GM19438 (cell line): ENCODE results near the gene HLA-DOA.

Experiments used
- ATAC-seq: cut with Tn5 transposase; IDR thresholded peaks from one replicate; pipeline ENCODE4 v1.9.1; 2021; ENCODE audit warnings: low read depth; ENCODE audit not compliant: unreplicated experiment

The HLA-DOA gene

DNA sequence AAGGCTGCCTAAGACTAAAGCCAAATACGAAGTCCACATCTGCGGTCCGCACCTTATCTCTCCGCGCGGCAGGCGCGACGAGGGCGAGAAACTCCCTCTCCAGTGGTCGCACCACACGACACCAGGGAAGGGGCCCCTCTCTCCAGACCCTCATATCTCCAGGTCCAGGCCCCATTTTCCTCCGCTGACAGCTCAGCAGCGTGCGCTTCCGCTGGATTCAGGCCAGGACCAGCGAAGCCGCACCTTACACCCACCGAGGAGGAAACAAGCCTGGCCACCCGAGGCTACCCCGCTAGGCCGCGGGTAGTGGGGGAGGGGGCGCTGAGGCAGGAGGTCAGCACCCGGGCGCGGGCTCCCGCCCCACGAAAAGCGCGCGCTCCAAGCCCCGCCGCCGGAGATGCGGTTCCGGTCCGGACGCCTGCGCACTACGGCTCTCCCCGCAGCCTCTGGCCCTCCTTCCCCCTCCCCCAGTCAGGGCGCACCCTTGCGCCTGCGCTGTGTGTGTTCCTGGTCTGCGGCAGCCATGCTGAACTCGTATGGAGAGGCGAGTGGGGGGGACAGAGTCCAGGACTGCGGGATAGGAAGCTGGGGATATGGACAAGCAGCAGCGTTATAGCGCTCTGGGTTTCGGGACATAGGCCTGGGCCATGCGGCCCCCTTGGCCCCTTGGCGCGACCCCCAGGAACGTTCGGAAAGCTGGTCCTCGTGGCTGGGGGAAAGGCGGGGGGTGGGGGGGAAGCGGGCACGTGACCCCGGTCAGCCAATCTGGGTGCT is 41.1 kb downstream of the HLA-DOA start, which contains the start of gene BRD2:
Gene BRD2 (plus strand): TSS at position 502 of the 774 bp plus-strand sequence. CDS start 4,305 bp downstream, outside the sequence.
- peak; percentile 25 for ATAC-seq

DNA sequence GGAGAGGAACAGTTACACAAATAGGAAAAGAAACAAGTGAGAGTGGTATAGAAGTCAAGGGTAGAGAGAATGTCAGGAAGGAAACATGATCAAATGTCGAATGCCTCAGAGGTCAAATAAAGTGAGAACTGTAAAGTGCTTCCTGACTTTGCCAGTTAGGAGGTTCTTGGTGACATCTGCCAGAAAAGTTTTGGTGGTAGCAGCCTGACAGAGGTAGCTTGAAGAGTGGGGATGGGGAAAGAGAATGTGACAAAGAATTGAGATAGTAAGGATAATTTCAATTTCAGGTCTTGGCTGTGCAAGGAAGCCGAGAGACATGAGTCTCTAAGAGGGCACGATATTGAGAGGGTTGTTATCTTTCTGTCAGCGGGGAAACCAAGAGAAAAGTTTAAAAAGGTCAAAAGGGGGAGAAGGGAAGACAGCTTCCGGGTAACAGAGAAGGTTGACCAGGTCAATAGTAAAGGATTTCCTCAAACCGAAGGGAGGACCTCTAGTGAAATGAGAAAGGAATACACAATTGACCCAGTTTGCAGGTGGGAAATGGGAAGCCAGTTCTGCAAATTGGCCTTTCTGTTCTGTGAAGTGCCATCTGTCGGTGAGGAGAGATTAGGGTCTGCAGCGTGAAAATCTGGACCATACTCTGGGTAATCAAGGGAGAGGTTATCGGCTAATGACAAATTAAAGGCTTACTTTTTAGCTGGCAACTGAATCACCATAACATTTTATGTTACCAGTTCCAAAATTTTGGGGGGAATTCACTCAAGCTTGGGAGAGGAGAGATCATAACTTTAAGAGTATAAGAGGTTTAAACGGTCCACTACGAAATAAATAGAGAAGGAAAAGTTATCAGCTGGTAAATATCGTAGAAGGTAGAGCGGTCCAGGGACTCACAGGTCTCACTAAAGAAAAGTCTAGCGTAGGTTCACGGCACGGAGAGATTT is 42.0 kb downstream of the HLA-DOA start:
- ATAC-seq: no peak

DNA sequence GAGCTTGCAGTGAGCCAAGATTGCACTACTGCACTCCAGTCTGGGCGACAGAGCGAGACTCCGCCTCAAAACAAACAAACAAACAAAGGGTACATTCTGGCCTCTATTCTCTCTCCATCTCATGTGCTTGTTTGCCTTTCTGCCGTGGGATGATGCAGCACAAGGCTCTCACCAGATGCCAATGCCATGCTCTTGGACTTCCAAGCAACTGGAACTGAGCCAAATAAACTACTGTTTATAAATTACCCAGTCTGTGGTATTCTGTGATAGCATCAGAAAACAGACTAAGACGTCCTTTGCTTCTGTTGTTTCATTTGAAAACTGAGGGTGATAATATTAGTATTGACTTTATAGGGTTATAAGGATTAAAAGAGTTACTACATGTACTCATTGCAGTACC is 44.6 kb downstream of the HLA-DOA start:
- no peak for ATAC-seq

GRCh38 chr6:32963866-32964265 is 45.5 kb downstream of the HLA-DOA start:
- no peak for ATAC-seq

DNA sequence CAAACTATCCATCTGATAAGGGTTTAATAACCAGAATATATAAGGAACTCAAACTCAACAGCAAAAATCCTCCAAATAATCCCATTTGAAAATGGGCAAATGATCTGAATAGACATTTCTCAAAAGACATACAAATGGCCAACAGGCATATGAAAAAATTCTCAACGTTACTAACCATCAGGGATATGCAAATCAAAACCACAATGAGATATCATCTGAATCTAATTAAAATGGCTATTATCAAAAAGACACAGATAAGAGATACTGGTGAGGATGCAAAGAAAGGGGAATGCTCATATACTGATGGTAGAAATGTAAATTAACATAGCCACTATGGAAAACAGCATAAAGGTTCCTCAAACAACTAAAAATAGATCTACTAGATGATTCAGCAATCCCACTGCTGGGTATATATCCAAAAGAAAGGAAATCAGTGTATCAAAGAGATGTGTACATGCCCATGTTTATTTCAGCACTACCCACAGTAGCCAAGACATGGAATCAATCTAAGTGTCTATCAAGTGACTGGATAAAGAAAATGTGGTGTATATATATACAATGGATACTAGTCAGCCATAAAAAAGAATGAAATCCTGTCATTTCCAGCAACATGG is 47.1 kb downstream of the HLA-DOA start:
- no peak for ATAC-seq

DNA sequence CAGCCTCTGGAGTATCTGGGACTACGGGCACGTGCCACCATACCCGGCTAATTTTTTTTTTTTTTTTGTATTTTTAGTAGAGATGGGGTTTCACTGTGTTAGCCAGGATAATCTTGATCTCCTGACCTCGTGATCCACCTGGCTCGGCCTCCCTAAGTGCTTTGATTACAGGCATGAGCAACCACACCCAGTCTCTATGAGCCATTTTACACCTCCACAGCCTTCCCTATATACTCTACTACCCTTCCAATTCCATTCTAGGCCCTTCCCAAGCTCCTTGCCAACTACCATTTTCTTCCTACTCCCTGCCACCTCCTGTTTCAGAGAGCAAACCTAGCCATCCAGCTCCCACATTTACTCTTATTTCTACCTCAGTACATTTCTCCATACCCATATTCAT is 48.8 kb downstream of the HLA-DOA start:
- ATAC-seq: no peak

- ATAC-seq: no peak
Measured at GRCh38 chr6:32956176-32956575, 53.2 kb downstream of the HLA-DOA start.

DNA sequence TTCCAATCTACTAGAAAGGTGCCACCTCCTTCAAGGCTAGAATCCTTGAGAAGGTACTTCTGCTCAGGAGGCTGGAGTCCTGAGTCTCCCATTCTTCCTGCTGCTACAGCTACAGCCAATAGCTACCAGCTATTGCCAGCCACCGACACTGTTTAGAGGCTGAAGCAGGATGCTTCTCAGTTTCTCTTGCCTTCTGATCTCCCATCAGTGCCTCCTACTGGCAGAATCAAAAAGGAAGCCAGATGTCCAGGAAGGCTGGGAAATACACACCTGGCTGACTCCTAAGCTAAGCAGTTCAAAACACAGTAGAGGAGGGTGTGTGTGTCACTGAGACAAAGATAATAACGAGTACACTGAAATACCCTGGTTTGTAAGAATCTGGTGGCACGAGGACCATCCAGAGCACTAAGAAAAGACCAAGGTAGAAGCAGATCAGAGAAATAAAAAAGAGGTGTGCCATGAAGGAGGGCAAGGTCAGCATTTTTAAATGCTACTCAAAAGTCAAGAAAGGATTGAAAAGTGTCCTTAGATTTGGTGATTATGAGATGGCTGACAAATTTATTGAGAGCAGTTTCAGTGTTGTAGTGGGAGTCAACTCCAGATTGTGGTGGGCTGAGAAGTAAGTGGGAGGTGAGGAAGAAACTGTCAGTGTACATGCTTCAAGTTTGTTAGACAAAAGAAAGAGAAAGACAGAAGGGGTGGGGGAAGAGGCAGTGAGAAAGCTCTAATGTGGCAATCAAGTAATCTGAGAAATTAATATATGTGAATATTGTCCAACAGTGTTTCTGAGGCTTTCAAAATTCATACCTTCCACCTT is 54.2 kb downstream of the HLA-DOA start:
- no peak for ATAC-seq

- ATAC-seq: no peak
Measured at GRCh38 chr6:32954267-32954666, 55.1 kb downstream of the HLA-DOA start.
